Activated T-helper 9 cell treated with anti-CD3 and anti-CD28 coated beads, Interleukin-2, amount 50 U/mL, for 16 hours (primary cell): ENCODE results near the gene USH1G.

ENCODE experiments used
- DNase-seq: peaks from one replicate; pipeline ENCODE4 v3.0.0-alpha.2; 2020; ENCODE audit warnings: low read depth

Gene USH1G

DNA sequence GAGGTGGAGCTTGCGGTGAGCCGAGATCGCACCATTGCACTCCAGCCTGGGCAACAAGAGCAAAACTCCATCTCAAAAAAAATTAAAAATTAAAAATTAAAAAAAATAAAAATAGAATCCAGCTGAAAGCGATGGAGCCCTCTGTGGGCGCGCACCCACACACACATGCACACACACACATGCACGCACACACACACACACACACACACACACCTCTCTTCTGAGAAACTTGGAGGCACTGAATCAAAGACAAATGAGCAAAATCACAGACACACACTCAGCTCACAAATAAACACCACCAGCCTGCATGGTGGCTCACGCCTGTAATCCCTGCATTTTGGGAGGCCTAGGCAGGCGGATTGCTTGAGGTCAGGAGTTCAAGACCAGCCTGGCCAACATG is 20.0 kb downstream of the USH1G start:
- no peak for DNase-seq

GRCh38 chr17:74901353-74902135 is 21.5 kb downstream of the USH1G start:
- no peak for DNase-seq

- DNase-seq = no peak
Measured at GRCh38 chr17:74900208-74900607, 22.8 kb downstream of the USH1G start.

DNA sequence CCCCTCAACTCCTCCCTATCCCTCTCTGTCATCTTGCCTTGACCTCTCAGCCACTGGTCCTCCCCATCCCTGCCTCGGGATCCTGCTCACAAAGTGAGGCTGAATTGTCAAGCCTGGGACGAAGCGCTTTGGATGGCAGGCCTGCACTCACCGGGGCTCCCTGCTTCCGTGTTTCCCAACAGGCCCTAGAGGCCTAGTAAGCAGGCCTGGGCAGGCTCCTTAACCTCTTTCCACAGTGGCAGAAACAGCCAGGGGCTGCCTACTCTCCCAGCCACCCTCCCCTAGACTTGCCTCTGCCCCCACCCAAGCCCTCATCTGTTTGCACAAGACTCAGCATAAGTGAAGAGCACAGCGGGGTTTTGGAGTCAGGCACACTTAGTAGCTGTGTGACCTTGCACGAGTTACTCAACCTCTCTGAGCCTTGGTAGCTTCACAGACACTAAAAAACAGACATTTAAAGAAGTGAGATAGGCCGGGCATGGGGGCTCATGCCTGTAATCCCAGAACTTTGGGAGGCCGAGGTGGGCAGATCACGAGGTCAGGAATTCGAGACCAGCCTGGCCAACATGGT is 24.6 kb downstream of the USH1G start:
- no peak for DNase-seq

DNA sequence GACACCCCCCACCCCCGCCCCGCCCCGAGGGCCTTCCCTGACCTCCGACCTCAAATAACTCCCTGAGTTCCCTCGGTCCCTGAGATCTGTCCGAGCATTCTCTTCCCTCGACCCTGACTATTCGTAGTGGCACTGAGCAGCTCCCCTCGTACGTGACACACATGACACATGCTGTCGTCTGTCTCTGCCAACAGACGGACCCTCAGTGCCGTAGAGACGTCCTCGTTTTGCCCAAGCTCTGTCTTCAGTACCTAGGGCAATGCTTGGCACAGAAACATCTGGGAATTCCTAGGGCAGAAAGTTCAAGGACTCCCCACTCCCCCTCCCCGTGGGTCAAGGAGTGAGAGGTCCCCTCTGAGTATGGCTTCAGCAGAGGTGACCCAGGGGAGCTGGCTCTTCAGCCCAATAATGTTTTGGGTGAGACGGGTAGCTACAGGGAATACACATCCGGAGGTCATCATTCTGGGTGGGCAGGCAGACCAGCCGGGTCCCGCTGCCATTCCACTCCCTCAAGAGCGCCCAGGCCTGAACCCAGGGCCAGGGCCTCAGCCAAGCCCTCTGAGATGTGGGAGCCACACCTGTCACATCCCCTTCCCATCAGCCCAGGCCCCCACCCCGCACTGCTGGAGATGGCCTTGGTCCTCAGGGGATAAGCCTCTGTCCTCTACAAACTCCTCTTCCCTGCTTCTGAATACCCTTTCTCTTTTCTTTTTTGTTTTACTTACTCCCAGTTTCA is 29.0 kb downstream of the USH1G start:
- no peak for DNase-seq

DNA sequence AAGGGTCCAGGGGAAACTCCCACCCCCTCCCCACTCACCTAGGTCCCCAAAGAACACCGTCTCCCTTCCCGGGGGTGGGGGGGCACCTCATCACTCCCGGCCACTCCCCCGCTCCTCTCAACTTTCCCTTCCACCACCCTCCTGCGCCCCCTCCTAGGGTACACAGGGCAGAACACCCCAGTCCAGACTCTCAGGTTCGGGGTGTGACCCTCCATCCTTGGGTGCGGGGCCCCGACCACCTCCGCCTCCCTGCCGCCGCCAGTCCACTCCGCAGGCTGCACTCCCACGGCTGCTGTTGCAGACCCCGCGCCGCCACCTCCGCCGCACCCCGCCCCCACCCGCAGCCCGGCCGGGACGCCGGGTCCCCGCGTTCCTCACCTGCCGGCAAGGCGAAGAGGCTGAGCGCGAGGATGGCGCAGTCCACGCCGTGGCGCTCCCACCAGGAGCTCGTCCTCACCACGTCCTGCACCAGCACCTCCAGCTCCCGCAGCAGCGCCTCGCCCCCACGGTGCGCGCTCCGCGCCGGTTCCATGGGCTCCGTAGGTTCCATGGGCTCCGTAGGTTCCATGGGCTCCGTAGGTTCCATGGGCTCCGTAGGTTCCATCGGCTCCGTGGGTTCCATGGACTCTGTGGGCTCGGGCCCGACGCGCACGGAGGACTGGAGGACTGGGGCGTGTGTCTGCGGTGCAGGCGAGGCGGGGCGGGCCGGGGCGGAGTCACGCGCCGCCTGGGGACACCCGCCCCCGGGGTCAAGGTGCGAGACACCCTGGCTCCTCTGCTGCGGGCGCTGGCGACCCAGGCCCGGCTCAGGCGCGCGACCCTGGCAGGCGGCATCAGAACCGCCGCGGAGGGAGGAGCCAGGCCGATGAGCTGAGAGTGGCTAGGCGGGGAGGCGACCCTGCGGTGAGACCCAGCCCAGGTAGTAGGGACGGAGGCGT is 29.8 kb downstream of the USH1G start, which contains the start of gene FADS6:
TSS of gene FADS6 (minus strand) at position 660 of the 938 bp plus-strand sequence. CDS start at position 622, 38 bp downstream.
- no peak for DNase-seq

DNA sequence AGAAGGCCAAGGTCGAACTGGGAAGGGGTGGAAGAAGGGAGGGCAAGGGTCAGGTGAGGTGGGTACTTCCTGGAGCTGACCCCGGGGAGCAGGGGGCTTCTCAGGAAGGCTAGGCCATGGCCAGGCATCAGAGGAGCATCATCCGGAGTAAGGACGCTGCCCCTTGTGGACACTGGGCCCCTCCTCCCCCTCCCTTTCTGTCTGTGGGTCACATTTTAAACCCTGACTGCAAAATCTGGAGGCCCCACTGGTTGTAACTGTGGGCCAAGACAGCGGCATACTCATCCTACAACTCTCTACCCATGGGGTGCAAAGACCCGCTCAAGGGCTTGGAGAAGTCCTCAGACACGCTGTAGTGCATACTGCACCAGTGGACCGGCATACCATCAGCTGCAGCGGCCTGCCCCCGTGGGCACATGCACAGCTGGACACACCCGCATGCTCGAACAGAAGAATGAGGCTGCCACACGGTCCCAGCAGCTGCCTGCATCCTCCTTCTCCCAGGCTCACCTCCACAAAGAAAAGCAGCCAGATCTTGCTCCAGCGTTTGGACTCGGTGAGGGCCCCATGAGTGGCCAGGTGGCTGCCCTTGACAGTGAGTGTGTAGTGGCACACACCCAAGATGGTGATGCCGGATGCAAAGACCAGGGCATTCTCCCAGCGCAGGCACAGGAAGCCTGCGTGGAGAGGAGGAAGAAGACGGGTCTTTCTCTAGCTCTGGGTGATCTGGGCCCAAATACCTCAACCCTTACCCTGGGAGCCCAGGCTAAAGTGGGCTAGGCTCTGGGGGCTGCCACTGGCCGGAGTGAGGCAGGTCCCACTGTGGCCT is 30.8 kb downstream of the USH1G start:
- DNase-seq = no peak

DNA sequence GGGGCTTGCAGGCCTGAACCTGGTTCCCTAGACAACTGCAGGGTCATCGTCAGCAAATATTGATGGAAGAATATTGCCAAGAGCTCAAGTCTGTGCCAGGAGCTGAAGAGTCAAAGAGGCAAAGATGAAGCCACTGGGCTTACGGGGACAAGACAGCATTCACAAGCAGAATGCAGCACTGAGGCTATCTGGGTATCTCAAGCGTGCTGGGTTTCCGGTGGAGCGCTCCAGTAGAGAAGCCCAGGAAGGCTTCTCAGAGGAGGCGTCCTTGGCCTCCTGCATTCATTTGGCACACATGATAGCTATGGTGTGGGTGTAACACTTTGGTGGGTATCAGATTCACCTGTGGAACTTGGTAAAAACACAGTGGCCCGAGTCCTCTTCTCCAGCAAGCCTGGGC is 32.5 kb downstream of the USH1G start:
- DNase-seq = no peak

DNA sequence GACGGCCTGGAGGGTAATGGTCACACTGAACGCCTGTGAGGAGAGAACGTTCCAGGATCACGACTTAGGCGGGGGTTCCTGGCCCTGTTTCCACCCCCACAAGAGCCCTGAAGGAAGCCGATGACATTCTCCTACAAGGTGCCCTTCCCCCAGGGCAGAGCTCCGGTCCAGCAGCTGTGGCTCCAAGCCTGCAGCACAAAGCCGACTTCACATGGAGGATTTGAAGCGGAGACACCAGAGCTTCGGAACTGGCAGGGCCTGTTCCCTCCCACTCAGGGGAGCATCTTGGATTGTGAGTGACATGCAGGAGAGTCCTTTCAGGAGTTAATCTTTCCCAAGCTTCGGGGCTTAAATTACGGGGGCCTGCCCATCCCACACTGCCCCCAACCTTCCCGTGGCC is 34.6 kb downstream of the USH1G start:
- DNase-seq = no peak

DNA sequence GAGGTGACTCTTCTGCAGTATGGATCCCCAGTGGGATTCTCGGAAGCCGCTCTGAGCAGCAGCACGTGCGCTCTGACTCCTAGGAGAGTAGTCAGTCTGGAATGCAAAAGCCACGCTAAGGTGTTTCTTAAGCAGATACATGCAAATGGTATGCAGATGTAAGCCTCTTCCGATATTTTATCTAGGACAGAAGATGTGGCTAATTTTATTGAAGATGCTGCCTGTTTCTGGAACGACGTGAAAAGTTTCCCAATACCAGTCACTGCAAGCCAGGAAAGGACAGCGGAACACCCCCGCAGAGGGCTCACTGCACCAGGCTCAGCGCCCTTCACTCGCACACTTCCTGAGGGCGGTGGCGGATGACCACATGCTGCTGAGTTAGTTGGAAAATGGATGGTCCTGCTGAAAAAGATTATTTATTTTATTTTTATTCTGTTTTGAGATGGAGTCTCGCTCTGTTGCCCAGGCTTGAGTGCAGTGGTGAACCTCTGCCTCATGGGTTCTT is 39.8 kb downstream of the USH1G start:
- DNase-seq = no peak

DNA sequence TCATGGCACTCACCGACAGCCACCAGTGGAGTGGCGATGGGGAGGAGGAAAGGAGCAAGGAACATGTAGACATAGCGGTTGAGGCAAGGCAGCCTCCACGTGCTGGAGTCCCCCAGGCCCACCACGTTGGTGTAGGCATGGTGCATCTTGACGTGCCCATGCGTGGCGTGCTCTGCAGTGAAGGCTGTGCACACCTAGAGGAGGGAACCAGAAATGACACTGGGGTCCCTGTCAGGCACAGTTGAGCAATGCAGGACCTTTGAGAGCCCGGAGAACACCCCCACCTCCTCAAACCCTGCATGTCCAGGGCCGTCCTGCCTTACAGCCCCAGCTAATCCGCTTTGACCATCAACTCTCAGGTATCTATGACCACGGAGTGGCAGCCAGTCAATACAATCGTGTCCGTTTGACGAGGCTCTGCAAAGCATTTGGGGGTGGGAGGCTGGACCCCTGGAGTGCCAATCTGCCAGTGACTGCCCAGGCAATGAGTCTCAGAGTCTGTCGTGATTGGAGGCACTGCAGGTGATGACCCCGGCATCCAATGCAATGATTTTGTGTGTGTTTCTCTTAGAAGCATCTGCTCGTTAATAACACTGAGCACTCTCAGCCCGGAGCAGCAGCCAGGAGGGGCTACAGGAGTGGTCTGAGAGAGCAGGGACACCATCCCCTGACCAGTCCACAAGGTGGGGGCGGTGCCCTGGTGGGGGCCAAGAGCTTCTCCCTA is 40.4 kb downstream of the USH1G start:
- DNase-seq = no peak

DNA sequence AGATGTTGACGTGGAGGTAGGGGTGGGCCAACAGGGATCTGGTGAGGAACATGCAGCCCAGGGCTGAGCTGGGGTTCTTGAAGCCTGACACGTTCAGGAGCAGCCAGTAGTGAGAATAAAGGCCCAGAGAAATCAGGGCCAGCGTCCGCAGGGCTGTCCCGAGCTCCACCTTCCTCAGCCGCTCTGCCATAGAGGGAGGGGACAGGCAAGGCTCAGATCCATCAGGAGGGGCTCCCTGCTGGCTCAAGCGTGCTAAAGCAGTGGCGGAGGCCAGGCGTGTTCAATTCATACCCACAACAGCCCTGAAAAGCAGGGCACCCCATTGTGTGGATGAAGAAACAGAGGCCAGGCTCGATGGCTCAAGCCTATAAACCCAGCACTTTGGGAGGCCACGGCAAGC is 42.0 kb downstream of the USH1G start:
- DNase-seq = no peak

GRCh38 chr17:74879308-74879707 is 43.7 kb downstream of the USH1G start:
- DNase-seq = no peak

DNA sequence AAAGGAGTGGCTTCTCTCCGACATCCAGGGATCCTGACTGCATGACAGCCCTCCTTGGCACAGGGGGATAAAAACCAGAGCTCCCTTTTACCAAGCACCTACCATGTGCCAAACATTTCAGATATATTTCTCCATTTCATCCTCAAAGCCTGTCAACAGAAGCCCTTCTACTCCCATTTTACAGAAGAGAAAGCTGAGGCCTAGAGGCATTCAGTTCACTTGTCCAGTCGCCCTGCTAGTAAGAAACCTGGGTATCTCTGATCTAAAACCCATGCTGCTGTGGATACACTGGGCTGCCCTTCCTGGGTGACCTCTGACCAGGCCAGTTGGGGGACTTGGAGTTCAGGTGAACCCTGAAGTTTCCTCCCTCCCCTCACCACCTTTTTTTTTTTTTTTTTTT is 44.4 kb downstream of the USH1G start:
- no peak for DNase-seq

GRCh38 chr17:74877592-74878548 is 45.2 kb downstream of the USH1G start:
- DNase-seq = no peak

GRCh38 chr17:74875977-74876593 is 47.0 kb downstream of the USH1G start:
- no peak for DNase-seq

GRCh38 chr17:74875155-74875976 is 47.7 kb downstream of the USH1G start:
- DNase-seq = no peak

DNA sequence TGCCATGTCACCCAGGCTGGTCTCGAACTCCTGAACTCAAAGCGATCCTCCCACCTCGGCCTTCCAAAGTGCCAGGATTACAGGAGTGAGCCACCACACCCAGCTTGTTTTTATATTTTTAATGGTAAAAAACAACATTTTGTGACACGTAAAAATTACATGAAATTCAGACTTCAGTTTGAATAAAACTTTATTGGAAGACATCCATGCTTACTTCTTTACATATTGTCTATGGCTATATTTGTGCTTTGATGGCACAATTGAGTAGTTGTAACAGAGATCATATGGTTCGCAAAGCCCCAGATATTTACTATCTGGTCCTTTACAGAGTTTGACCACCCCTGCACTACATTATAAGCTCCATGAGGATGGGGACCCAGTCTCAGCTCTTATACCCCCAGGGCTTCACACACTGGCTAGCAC is 48.4 kb downstream of the USH1G start:
- no peak for DNase-seq
